Peyer's patch (tissue), 4 donors: ENCODE results near the gene HOATZ.

Experiments
- CTCF ChIP-seq, 6 experiments: fragments of 450-650 bp in 4 of 6; fragments of 200-600 bp in 2 of 6; sonication (generic) in 1 of 6; IDR thresholded peaks; one replicate each; pipeline ENCODE4 v1.5.1; 2017 to 2019; ENCODE audit warnings: antibody characterized with exemption in 6 of 6, mild to moderate bottlenecking in 3 of 6, moderate library complexity in 1 of 6
- POLR2A ChIP-seq, 2 donors: fragments of 450-650 bp; IDR thresholded peaks; one replicate each; pipeline ENCODE4 v1.5.1; 2017; ENCODE audit warnings: antibody characterized with exemption in 2 of 2, mild to moderate bottlenecking in 2 of 2, moderate library complexity in 2 of 2

- TF ChIP-seq POLR2A (IDR thresholded peaks at IDR 0.05): no peak
- TF ChIP-seq CTCF (IDR thresholded peaks at IDR 0.05): no peak
These were observed 67.6 kb downstream of the HOATZ start for GRCh38 chr11:111582163-111582562.
